ENCODE results near the gene PTTG1IP2.

Gene PTTG1IP2

DNA sequence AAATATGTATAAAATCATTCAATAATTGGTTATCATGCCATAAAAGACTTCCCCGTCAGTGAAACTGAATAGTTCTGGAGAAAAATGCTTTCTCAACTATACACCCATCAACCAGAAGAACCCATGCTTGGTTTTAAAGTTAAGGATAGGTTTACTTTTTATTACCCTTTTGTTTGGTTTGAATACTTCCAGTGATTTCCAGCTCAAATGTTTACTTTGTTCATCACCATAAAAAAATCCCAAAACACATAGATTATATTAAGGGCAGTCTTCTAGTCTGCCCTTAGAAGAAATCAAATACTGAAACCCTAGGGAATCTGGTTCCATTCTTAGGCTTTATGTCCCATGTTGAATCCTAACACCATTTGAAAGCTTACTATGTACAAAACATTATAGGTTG, 49.2 kb downstream of the PTTG1IP2 start:
- no peaks in the 10 kb centered on the region for H3K27me3 ChIP-seq (replicated peaks; ENCODE audit: control insufficient read depth, insufficient read depth, low read length)
- H3K4me3 ChIP-seq (replicated peaks; ENCODE audit: low read depth, low read length), result no peak overlapping the region
- DNase-seq (ENCODE audit: extremely low read depth, insufficient read length), result no peak
- H3K36me3 ChIP-seq (ENCODE audit: control insufficient read depth, insufficient read depth, low read length), result no peaks in the 10 kb centered on the region
- TF ChIP-seq, protein P1, sequence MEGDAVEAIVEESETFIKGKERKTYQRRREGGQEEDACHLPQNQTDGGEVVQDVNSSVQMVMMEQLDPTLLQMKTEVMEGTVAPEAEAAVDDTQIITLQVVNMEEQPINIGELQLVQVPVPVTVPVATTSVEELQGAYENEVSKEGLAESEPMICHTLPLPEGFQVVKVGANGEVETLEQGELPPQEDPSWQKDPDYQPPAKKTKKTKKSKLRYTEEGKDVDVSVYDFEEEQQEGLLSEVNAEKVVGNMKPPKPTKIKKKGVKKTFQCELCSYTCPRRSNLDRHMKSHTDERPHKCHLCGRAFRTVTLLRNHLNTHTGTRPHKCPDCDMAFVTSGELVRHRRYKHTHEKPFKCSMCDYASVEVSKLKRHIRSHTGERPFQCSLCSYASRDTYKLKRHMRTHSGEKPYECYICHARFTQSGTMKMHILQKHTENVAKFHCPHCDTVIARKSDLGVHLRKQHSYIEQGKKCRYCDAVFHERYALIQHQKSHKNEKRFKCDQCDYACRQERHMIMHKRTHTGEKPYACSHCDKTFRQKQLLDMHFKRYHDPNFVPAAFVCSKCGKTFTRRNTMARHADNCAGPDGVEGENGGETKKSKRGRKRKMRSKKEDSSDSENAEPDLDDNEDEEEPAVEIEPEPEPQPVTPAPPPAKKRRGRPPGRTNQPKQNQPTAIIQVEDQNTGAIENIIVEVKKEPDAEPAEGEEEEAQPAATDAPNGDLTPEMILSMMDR (IDR thresholded peaks at IDR 0.05; ENCODE audit: insufficient read depth, low read length, poor library complexity, severe bottlenecking), result no peak

DNA sequence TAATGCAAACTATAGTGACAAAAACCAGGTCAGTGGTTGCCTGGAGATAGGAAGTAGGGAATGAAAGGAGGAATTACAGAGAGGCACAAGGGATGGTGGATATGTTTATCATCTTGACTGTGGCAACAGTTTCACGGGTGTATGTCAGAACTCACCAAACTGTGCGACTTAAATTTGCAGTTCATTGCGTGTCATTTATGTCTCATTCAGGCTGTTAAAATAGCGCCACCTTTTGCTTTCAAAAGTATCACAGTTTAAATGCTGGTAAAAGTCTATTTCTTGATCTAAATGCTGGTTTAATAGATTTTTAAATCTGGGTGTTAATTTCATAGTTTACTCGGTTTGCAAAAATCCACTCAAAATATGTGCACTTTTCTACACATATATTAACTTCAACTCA, 51.0 kb downstream of the PTTG1IP2 start:
- DNase-seq (ENCODE audit: extremely low read depth, insufficient read length), result no peak
- H3K36me3 ChIP-seq (ENCODE audit: control insufficient read depth, insufficient read depth, low read length), result no peaks in the 10 kb centered on the region
- H3K4me3 ChIP-seq (replicated peaks; ENCODE audit: low read depth, low read length), result no peak overlapping the region
- H3K27me3 ChIP-seq (replicated peaks; ENCODE audit: control insufficient read depth, insufficient read depth, low read length), result no peaks in the 10 kb centered on the region
- TF ChIP-seq, protein P1 (IDR thresholded peaks at IDR 0.05; ENCODE audit: insufficient read depth, low read length, poor library complexity, severe bottlenecking), result peak; percentile 35

DNA sequence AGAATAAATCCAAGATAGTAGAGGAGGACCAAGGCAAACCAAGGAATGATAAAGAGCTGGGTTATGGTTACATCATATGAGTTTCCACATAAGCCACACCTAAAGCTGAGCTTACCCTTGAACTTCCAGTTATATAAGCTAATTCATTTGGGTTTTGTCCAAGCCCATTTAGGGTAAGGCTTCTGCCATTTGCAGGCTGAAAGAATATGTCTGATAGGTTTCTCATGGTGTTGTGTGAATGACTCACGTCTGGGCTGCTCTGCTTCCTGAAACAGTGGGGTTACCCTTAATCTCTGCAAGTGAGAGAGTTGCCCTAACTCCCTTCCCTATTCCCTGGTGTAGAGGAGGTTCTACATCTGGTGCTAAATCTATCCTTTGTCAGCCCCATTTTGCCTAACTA, 60.8 kb downstream of the PTTG1IP2 start:
- no peaks in the 10 kb centered on the region for H3K36me3 ChIP-seq (ENCODE audit: control insufficient read depth, insufficient read depth, low read length)
- no peak overlapping the region for H3K4me3 ChIP-seq (replicated peaks; ENCODE audit: low read depth, low read length)
- DNase-seq (ENCODE audit: extremely low read depth, insufficient read length), result no peak
- no peaks in the 10 kb centered on the region; the same call in 1 of the 2 replicates for H3K27me3 ChIP-seq (replicated peaks; ENCODE audit: control insufficient read depth, insufficient read depth, low read length)
- TF ChIP-seq, protein P1 (IDR thresholded peaks at IDR 0.05; ENCODE audit: insufficient read depth, low read length, poor library complexity, severe bottlenecking), result no peak

DNA sequence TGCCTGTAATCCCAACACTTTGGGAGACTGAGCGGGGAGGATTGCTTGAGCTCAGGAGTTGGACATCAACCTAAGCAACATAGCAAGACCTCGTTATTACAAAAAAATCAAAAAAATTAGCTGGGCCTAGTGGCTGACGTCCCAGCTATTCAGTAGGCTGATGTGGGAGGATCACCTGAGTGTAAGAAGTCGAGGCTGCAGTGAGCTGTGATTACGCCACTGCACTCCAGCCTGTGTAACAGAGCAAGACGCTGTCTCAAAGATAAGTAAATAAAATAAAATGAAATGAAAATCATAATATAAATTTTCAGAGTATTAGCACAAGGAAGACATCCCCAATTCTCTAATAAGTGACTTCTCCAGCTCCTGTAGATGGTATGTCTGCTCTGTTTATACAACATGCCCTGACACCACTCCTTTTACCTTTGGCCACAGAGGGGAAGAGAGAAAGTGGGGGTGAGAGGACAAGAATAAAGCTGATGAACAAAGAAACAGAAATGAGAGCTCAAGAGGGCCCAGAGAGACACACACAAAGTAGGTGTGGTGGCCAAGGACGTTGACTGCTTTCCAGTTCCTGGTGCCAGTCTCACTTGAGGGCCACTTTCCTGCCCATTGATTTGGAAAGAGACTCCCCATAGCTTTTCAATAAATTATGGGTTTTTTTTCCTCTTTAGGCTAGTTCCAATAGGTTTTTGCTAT, 62.9 kb downstream of the PTTG1IP2 start:
- no peak for DNase-seq (ENCODE audit: extremely low read depth, insufficient read length)
- no peak overlapping the region for H3K4me3 ChIP-seq (replicated peaks; ENCODE audit: low read depth, low read length)
- TF ChIP-seq, protein P1 (IDR thresholded peaks at IDR 0.05; ENCODE audit: insufficient read depth, low read length, poor library complexity, severe bottlenecking), result no peak
- H3K27me3 ChIP-seq (replicated peaks; ENCODE audit: control insufficient read depth, insufficient read depth, low read length), result no peaks in the 10 kb centered on the region; the same call in 1 of the 2 replicates
- H3K36me3 ChIP-seq (ENCODE audit: control insufficient read depth, insufficient read depth, low read length), result no peaks in the 10 kb centered on the region

DNA sequence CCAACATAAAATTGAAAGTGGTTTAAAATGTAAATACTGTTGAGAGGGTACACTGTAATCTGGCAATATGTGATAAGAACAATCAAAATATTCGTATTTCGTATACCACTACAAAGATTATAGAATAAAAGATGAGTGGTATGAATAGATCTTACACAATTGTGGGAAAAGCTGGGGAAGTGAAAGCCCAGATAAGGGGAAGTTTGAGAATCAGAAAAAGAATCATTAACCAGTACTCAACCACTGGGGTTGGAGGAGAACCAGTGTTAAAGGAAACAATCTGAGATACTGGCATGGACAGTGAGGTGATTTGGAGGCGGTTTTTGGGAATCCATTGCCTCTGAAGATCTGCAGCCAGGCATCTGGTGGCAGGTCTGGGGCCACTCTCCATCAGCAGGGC, 67.0 kb downstream of the PTTG1IP2 start:
- TF ChIP-seq, protein P1 (IDR thresholded peaks at IDR 0.05; ENCODE audit: insufficient read depth, low read length, poor library complexity, severe bottlenecking), result no peak
- Histone ChIP-seq H3K36me3 (ENCODE audit: control insufficient read depth, insufficient read depth, low read length) (no peaks in the 10 kb centered on the region), H3K4me3 (replicated peaks; ENCODE audit: low read depth, low read length) (no peak overlapping the region), H3K27me3 (replicated peaks; ENCODE audit: control insufficient read depth, insufficient read depth, low read length) (no peaks in the 10 kb centered on the region; the same call in 1 of the 2 replicates)
- DNase-seq (ENCODE audit: extremely low read depth, insufficient read length), result no peak

Measured in GM06990 (cell line).